Measurements from ENCODE around the gene PPP4R1. TPM values are rescaled to one million over a fixed set of nuclear protein-coding genes. Genes with fewer than 3 reads are reported as not detected.

PPP4R1 gene
- total and polyA plus RNA-seq, 8 donors: 25.9 to 372 (median 40.7) TPM

DNA sequence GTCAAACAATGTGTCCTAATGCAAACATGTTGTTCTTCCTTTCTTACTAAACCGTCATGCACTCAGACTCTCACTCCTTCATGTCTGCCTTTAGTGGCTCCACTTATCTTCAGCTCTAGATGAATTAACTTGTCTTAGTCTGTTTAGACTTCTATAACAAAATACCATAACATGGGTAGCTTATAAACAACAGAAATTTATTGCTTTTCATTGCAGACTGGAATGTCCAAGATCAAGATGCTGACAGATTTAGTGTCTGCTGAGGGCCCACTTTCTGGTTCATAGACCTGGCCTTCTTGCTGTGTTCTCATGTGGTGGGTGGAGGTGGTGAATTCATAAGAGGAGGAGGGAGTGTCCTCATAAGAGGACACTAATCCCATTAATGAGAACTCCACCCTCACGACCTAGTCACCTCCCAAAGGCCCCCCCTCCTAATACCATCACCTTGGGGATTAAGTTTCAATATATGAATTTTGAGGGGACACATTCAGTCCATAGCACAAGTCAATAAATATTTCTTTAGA lies 106.7 kb downstream of the PPP4R1 start:
- Histone ChIP-seq H3K27ac (no peak overlapping the region), H3K4me1 (peaks cover 0 to 28% (median 14%) of the 10 kb centered on the region in 4 donors), H3K36me3 (peaks cover 0 to 3% (median 0%) of the 10 kb centered on the region in 4 donors), H3K27me3 (no peaks in the 10 kb centered on the region), H3K4me3 (no peak overlapping the region), H3K9me3 (peaks cover 0 to 13% (median 7%) of the 10 kb centered on the region in 4 donors)
- WGBS, 5 donors: 61 to 78% (median 71%) methylated on average over 2 of the region's 2 CpGs
- intact Hi-C loops (cut with DNase I; ENCODE audit: low total_unique reads): no loop called here
- TF ChIP-seq POLR2AphosphoS5 (IDR thresholded peaks at IDR 0.05) (no peak), POLR2A (IDR thresholded peaks at IDR 0.05) (no peak), CTCF (IDR thresholded peaks at IDR 0.05) (no peak), EP300 (IDR thresholded peaks at IDR 0.05) (no peak)
- DNase-seq: no peak

DNA sequence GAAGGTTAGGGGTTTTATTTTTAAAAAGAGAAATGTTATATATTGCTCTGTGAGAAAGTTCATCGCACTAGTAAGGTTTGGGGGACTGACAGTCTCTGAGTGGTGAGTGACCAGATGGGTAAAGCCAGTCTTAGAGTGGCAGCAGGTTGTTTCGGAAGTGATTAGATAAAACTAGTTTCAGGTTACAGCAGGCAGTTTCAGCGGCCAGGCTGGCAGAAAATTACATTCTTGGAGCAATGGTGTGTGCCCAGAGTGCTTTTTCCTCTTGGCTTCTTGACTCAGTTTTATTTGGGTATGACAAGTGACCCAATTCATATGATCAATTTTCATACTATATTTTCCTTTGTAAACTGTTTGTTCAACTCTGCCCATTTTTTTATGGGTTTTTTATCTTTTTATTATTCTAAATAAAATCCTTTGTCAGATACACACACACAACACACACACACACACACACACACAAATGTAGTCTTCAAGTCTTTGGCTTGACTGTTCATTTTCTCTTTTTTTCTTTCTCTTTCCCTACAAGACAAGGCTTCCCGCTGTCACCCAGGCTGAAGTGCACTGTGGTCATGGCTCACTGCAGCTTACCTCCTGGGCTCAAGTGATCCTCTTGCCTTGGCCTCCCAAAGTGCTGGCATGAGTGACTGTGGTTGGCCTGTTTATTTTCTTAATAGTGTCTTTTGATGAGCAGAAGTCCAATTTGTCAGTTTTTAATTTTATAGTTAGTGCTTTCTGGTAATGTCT lies 108.1 kb downstream of the PPP4R1 start:
- peak overlapping the region in 1 of 5 donors; percentile 27 for H3K27ac ChIP-seq
- peaks cover 0 to 28% (median 15%) of the 10 kb centered on the region in 4 donors for H3K4me1 ChIP-seq
- peak in 1 of 2 donors; percentile 56 for DNase-seq
- TF ChIP-seq EP300 (IDR thresholded peaks at IDR 0.05) (no peak), POLR2AphosphoS5 (IDR thresholded peaks at IDR 0.05) (no peak), CTCF (IDR thresholded peaks at IDR 0.05) (no peak), POLR2A (IDR thresholded peaks at IDR 0.05) (no peak)
- H3K9me3 ChIP-seq: peaks cover 0 to 16% (median 10%) of the 10 kb centered on the region in 4 donors
- H3K27me3 ChIP-seq: no peaks in the 10 kb centered on the region
- 47 to 68% (median 60%) methylated on average over 4 of the region's 4 CpGs for WGBS, 5 donors
- peaks cover 0 to 5% (median 0%) of the 10 kb centered on the region in 4 donors for H3K36me3 ChIP-seq
- no peak overlapping the region for H3K4me3 ChIP-seq
- intact Hi-C loops (cut with DNase I; ENCODE audit: low total_unique reads): no loop called here

Small RNA genes lying within 50 kb of the gene (small RNA-seq; reads per million reads assigned to genes)
- 0 reads per million in 4 donors for gene RNU2-27P
- 0 reads per million in 4 donors for gene RNU6-903P

Other genes with a start within 250 kb of the PPP4R1 start
- gene RALBP1, start 139.0 kb downstream of the PPP4R1 start, total RNA-seq: 100 to 1,000 TPM in 1 of 5 donors, 10 to 100 TPM in 4; 15.2 to 182 (median 48.8) TPM
- gene RALBP1, start 139.0 kb downstream of the PPP4R1 start, polyA plus RNA-seq: 10 to 100 TPM; 20.0 to 40.6 (median 28.3) TPM
- 10 to 100 TPM; 10.1 to 65.5 (median 47.8) TPM for gene RAB31, start 93.7 kb upstream of the PPP4R1 start, total RNA-seq
- gene RAB31, start 93.7 kb upstream of the PPP4R1 start, polyA plus RNA-seq: 10 to 100 TPM; 20.4 to 52.2 (median 25.8) TPM